ENCODE results near the gene RAB4B. TPM values are rescaled to one million over a fixed set of nuclear protein-coding genes. Genes with fewer than 3 reads are reported as not detected.

The RAB4B gene
- total RNA-seq, 1 donor from 2014 or later, result 12.9 TPM

DNA sequence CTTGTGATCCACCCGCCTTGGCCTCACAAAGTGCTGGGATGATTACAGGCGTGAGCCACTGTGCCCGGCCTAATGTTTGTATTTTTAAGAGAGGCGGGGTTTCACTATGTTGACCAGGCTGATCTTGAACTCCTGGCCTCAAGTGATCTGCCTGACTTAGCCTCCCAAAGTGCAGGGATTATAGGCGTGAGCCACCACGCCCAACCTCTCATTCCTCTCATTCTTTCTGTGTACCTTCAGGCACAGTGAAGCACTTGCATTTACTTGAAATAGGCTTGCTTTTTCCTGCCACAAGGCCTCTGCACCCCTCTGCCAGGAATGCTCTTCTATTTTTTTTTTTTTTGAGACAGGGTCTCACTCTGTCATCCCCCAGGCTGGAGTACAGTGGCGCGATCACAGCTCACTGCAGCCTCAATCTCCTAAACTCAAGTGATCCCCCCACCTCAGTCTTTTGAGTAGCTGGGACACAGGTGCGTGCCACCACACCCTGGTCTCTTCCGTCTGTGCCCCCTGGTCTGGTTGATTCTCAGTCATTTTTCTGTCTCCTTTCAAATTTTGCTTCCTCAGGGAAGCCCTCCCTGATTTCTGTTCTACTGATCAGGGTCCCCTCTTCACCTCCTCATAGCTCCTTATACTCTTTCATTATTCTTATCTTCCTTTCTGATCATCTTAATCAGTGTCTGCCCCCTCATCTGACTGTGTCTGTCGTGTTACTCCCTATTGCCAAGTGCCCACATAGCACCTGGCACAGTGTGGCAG, 42.9 kb upstream of the RAB4B start:
- Histone ChIP-seq H3K4me2 (no peak overlapping the region), H3K4me1 (no peaks in the 10 kb centered on the region), H3K9me3 (ENCODE audit: low read depth) (no peaks in the 10 kb centered on the region), H4K20me1 (ENCODE audit: low read depth) (no peaks in the 10 kb centered on the region), H3K79me2 (ENCODE audit: low read depth) (no peaks in the 10 kb centered on the region), H3K4me3 (no peak overlapping the region), H3K36me3 (no peaks in the 10 kb centered on the region), H3F3A (ENCODE audit: low read depth) (peaks cover under 1% of the 10 kb centered on the region), H3K27ac (no peak overlapping the region), H2AFZ (replicated peaks) (no peak overlapping the region), H3K9ac (no peak overlapping the region), H3K27me3 (no peaks in the 10 kb centered on the region)
- TF ChIP-seq EZH2phosphoT487 (IDR thresholded peaks at IDR 0.05) (no peak), CTCF (IDR thresholded peaks at IDR 0.05) (no peak), EZH2 (IDR thresholded peaks at IDR 0.05) (no peak)
- H3K9me3 Mint-ChIP-seq, result no peaks in the 10 kb centered on the region
- no peaks in the 10 kb centered on the region for H3K4me1 Mint-ChIP-seq
- no peak overlapping the region for H3K4me3 Mint-ChIP-seq
- no peak overlapping the region for H3K27ac Mint-ChIP-seq
- H3K36me3 Mint-ChIP-seq, result peaks cover 27% of the 10 kb centered on the region
- DNase-seq (ENCODE audit: low spot score), result no peak
- peaks cover 2% of the 10 kb centered on the region for H3K27me3 Mint-ChIP-seq (ENCODE audit: insufficient read depth, low read depth)

- no peaks in the 10 kb centered on the region for H3K9me3 ChIP-seq (ENCODE audit: low read depth)
- H3K4me1 ChIP-seq, result no peaks in the 10 kb centered on the region
- no peaks in the 10 kb centered on the region for H3K4me1 Mint-ChIP-seq
- no peak for DNase-seq (ENCODE audit: low spot score)
- no peak overlapping the region for H3K27ac Mint-ChIP-seq
- no peaks in the 10 kb centered on the region for H3K9me3 Mint-ChIP-seq
- H3F3A ChIP-seq (ENCODE audit: low read depth), result peaks cover 4% of the 10 kb centered on the region
- TF ChIP-seq CTCF (IDR thresholded peaks at IDR 0.05), result no peak
- no peak for TF ChIP-seq EZH2 (IDR thresholded peaks at IDR 0.05)
- no peak for TF ChIP-seq EZH2phosphoT487 (IDR thresholded peaks at IDR 0.05)
- H3K4me2 ChIP-seq, result no peak overlapping the region
- no peak overlapping the region for H2AFZ ChIP-seq (replicated peaks)
- H3K4me3 Mint-ChIP-seq, result no peak overlapping the region
- no peak overlapping the region for H3K9ac ChIP-seq
- H3K79me2 ChIP-seq (ENCODE audit: low read depth), result no peaks in the 10 kb centered on the region
- no peak overlapping the region for H3K4me3 ChIP-seq
- no peak overlapping the region for H3K27ac ChIP-seq
- H4K20me1 ChIP-seq (ENCODE audit: low read depth), result no peaks in the 10 kb centered on the region
- H3K36me3 ChIP-seq, result no peaks in the 10 kb centered on the region
- peaks cover 18% of the 10 kb centered on the region for H3K36me3 Mint-ChIP-seq
- H3K27me3 ChIP-seq, result no peaks in the 10 kb centered on the region
- H3K27me3 Mint-ChIP-seq (ENCODE audit: insufficient read depth, low read depth), result peaks cover 2% of the 10 kb centered on the region
Measured at GRCh38 chr19:40736661-40737060, 41.4 kb upstream of the RAB4B start.

- no peaks in the 10 kb centered on the region for H3K27me3 ChIP-seq
- Mint-ChIP-seq H3K4me3 (no peak overlapping the region), H3K9me3 (no peaks in the 10 kb centered on the region), H3K27ac (no peak overlapping the region), H3K4me1 (no peaks in the 10 kb centered on the region), H3K36me3 (peaks cover 22% of the 10 kb centered on the region), H3K27me3 (ENCODE audit: insufficient read depth, low read depth) (peaks cover 2% of the 10 kb centered on the region)
- no peaks in the 10 kb centered on the region for H4K20me1 ChIP-seq (ENCODE audit: low read depth)
- TF ChIP-seq EZH2 (IDR thresholded peaks at IDR 0.05), result no peak
- TF ChIP-seq EZH2phosphoT487 (IDR thresholded peaks at IDR 0.05), result no peak
- no peak for TF ChIP-seq CTCF (IDR thresholded peaks at IDR 0.05)
- no peaks in the 10 kb centered on the region for H3K79me2 ChIP-seq (ENCODE audit: low read depth)
- H3F3A ChIP-seq (ENCODE audit: low read depth), result peaks cover 4% of the 10 kb centered on the region
- H3K27ac ChIP-seq, result no peak overlapping the region
- no peak overlapping the region for H3K4me2 ChIP-seq
- no peaks in the 10 kb centered on the region for H3K9me3 ChIP-seq (ENCODE audit: low read depth)
- H3K4me1 ChIP-seq, result no peaks in the 10 kb centered on the region
- no peak overlapping the region for H2AFZ ChIP-seq (replicated peaks)
- no peak for DNase-seq (ENCODE audit: low spot score)
- H3K36me3 ChIP-seq, result no peaks in the 10 kb centered on the region
- no peak overlapping the region for H3K4me3 ChIP-seq
- no peak overlapping the region for H3K9ac ChIP-seq
Measured at GRCh38 chr19:40737102-40737644, 40.9 kb upstream of the RAB4B start.

Measured in neural progenitor cell (in vitro differentiated cells).